Pancreas (tissue), 10 donors: ENCODE data around the gene LHPP. TPM values are rescaled to one million over a fixed set of nuclear protein-coding genes. Genes with fewer than 3 reads are reported as not detected.

ENCODE experiments used
- ATAC-seq, 4 donors: fragments of 200-7000 bp; cut with Tn5 transposase; one replicate each; pipeline versions ENCODE4 v1.8.0 to v1.9.1; 2020; ENCODE audit warnings: mild to moderate bottlenecking in 4 of 4, moderate library complexity in 4 of 4
- DNase-seq, 6 donors: peaks; one replicate each; pipeline ENCODE4 v3.0.0-alpha.2; 2020
- FAIRE-seq: peaks from 2 replicates; lab custom pipeline; 2012; peaks lifted over from hg19 to GRCh38; lab: Jason Lieb, UNC
- H3K27ac ChIP-seq, 4 donors: fragments of 200-600 bp; sonication (generic); 1 replicate in 3 of 4; 2 replicates in 1 of 4; pipeline versions ENCODE4 v1.5.0 to v1.8.0; 2020
- H3K27me3 ChIP-seq, 4 donors: fragments of 200-600 bp; one replicate each; pipeline ENCODE4 v1.8.0; 2021
- H3K36me3 ChIP-seq, 3 donors: fragments of 200-600 bp; sonication (generic) in 1 of 3; one replicate each; pipeline versions ENCODE4 v1.5.0 to v1.8.0; 2020 to 2021
- H3K4me1 ChIP-seq, 3 donors: fragments of 200-600 bp; one replicate each; pipeline ENCODE4 v1.8.0; 2021
- H3K4me3 ChIP-seq, 4 donors: fragments of 200-600 bp; sonication (generic) in 2 of 4; one replicate each; pipeline versions ENCODE4 v1.5.0 to v1.8.0; 2020 to 2021
- H3K9me3 ChIP-seq, 4 donors: fragments of 200-600 bp; one replicate each; pipeline ENCODE4 v1.8.0; 2021
- WGBS, 2 donors: extraction: QIAGEN DNeasy Blood & Tissue Kit; methylation state at CpG; one replicate each; pipeline ENCODE4 v1.1.7; 2013; 5-methylcytosine and 5-hydroxymethylcytosine counted together
- intact Hi-C, 3 donors: fragments of 100-400 bp; cut with DNase I; formaldehyde crosslinking; loops; one replicate each; pipeline versions ENCODE4 v1.11.1 to v1.14.2; 2022
- polyA plus RNA-seq, 2 donors: library from polyadenylated mRNA; stranded (reverse); fragments of 200-250 nt; gene quantifications; one replicate each; pipeline ENCODE4 v1.2.3, GENCODE V29; 2013
- total RNA-seq, 6 donors: library from RNA; stranded (reverse); fragmentation: NEBNext Ultra II Directional in 4 of 6; extraction: Animal tissue kit (Norgen Biotek cat#: 25700) in 4 of 6; gene quantifications; one replicate each; pipeline versions ENCODE4 v1.2.1 to v1.2.4, GENCODE V29; 2021 to 2023
- TF ChIP-seq, protein P1 (sequence below), 4 donors: fragments of 200-600 bp; sonication (generic) in 3 of 4; IDR thresholded peaks; one replicate each; pipeline versions ENCODE4 v1.5.0 to v1.8.0; 2021; ENCODE audit warnings: antibody characterized with exemption in 4 of 4
- donor health status: healthy with polysubstance abuse.
- donor health status: DM: no; HTN: no; CAD: no; lungs with moderate emphysema.
- donor health status: DM: no; HTN: no; CAD: no.
- donor health status: control.
- donor health status: control.
- donor health status: Bipolar disorder and iron deficiency.
- donor health status: DM: yes; HTN: yes; CAD: no.
- donor health status: DM: no; HTN: no; CAD: no.
- donor health status: DM: no; HTN: no; CAD: no.
- donor health status: DM: yes; HTN: yes; CAD: no.

Gene LHPP
- total and polyA plus RNA-seq, 8 donors = 5.3 to 10.8 (median 7.8) TPM

- H3K4me1 ChIP-seq = no peaks in the 10 kb centered on the region
- no peak for DNase-seq
- no peak overlapping the region for H3K4me3 ChIP-seq
- no peak for ATAC-seq
- TF ChIP-seq, protein P1, sequence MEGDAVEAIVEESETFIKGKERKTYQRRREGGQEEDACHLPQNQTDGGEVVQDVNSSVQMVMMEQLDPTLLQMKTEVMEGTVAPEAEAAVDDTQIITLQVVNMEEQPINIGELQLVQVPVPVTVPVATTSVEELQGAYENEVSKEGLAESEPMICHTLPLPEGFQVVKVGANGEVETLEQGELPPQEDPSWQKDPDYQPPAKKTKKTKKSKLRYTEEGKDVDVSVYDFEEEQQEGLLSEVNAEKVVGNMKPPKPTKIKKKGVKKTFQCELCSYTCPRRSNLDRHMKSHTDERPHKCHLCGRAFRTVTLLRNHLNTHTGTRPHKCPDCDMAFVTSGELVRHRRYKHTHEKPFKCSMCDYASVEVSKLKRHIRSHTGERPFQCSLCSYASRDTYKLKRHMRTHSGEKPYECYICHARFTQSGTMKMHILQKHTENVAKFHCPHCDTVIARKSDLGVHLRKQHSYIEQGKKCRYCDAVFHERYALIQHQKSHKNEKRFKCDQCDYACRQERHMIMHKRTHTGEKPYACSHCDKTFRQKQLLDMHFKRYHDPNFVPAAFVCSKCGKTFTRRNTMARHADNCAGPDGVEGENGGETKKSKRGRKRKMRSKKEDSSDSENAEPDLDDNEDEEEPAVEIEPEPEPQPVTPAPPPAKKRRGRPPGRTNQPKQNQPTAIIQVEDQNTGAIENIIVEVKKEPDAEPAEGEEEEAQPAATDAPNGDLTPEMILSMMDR (IDR thresholded peaks at IDR 0.05) = no peak
- FAIRE-seq = no peak
- intact Hi-C loops = no loop called here
- H3K27ac ChIP-seq = no peak overlapping the region
- WGBS, 2 donors = 85 to 89% methylated on average over 15 of the region's 15 CpGs
- H3K27me3 ChIP-seq = no peaks in the 10 kb centered on the region
- no peaks in the 10 kb centered on the region for H3K36me3 ChIP-seq
- H3K9me3 ChIP-seq = no peaks in the 10 kb centered on the region
These were observed 35.7 kb downstream of the LHPP start for GRCh38 chr10:124497196-124497881.

GRCh38 chr10:124498056-124498455 is 36.4 kb downstream of the LHPP start:
- Histone ChIP-seq H3K27ac (no peak overlapping the region), H3K9me3 (no peaks in the 10 kb centered on the region), H3K27me3 (no peaks in the 10 kb centered on the region), H3K4me1 (no peaks in the 10 kb centered on the region), H3K36me3 (no peaks in the 10 kb centered on the region), H3K4me3 (no peak overlapping the region)
- DNase-seq (no peak), FAIRE-seq (no peak), ATAC-seq (no peak)
- intact Hi-C loops = no loop called here
- 91 to 94% methylated on average over 8 of the region's 8 CpGs for WGBS, 2 donors
- TF ChIP-seq, protein P1 (IDR thresholded peaks at IDR 0.05) = no peak

GRCh38 chr10:124500757-124501156 is 39.1 kb downstream of the LHPP start:
- ATAC-seq = no peak
- TF ChIP-seq, protein P1 (IDR thresholded peaks at IDR 0.05) = no peak
- 96 to 97% methylated on average over 3 of the region's 3 CpGs for WGBS, 2 donors
- DNase-seq = no peak
- Histone ChIP-seq H3K36me3 (no peaks in the 10 kb centered on the region), H3K27ac (no peak overlapping the region), H3K4me3 (no peak overlapping the region), H3K9me3 (no peaks in the 10 kb centered on the region), H3K4me1 (no peaks in the 10 kb centered on the region), H3K27me3 (no peaks in the 10 kb centered on the region)
- intact Hi-C loops = no loop called here
- FAIRE-seq = no peak

DNA sequence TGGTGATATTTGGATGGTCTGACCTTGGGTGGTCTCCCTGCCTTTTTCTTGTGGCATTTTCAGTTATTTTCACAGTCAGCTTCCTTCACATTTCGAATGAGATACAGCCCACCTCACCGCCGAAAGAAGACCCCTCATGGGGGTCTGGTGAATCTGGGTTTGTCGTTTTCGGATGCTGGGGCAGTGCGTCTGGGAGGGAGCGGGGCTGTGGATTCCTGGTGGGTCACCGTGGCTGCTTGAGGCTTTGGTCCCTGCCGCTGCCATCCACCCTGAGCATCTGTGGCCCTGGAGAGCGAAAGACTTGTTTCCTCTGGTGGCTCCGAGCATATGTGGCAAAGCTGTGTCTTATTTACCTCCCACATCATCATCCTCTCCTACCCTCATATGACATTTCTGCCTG is 43.1 kb downstream of the LHPP start:
- H3K4me1 ChIP-seq = no peaks in the 10 kb centered on the region
- intact Hi-C loops = no loop called here
- no peak for ATAC-seq

DNA sequence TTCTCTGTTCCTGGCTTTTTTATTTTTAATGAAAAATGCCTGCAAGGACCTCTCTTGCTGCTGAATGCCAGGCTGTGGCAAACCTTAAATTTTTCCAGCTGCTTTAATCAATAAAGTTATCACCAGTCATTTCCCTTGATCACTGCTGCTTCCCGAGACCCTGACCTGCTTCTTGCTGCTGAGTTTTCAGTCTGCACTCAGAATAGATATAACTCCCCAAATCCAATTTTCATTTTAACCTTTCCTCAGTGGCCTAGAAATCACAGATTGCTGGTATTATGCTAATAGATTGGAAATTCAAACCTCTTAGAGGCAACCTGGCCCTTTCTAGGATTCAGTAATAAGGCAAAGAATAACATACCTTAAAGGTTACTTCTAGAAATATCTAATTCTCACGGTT is 43.7 kb downstream of the LHPP start:
- TF ChIP-seq, protein P1 (IDR thresholded peaks at IDR 0.05) = no peak
- H3K27ac ChIP-seq = no peak overlapping the region
- no peaks in the 10 kb centered on the region for H3K36me3 ChIP-seq
- intact Hi-C loops = no loop called here
- no peak overlapping the region for H3K4me3 ChIP-seq
- FAIRE-seq (no peak), ATAC-seq (no peak), DNase-seq (no peak)
- H3K27me3 ChIP-seq = no peaks in the 10 kb centered on the region
- WGBS, 2 donors = 46 to 55% methylated on average over 2 of the region's 2 CpGs
- H3K9me3 ChIP-seq = no peaks in the 10 kb centered on the region
- H3K4me1 ChIP-seq = no peaks in the 10 kb centered on the region

More for the DNA sequence above, 43.1 kb downstream of the LHPP start:
- no peak overlapping the region for H3K27ac ChIP-seq
- 89 to 95% methylated on average over 11 of the region's 11 CpGs for WGBS, 2 donors
- no peak overlapping the region for H3K4me3 ChIP-seq
- no peaks in the 10 kb centered on the region for H3K27me3 ChIP-seq
- TF ChIP-seq, protein P1 (IDR thresholded peaks at IDR 0.05) = no peak
- H3K9me3 ChIP-seq = no peaks in the 10 kb centered on the region
- no peak for DNase-seq
- no peaks in the 10 kb centered on the region for H3K36me3 ChIP-seq
- FAIRE-seq = no peak
